Measurements from ENCODE around the gene SEC23A. TPM values are rescaled to one million over a fixed set of nuclear protein-coding genes. Genes with fewer than 3 reads are reported as not detected.

Gene SEC23A
- total RNA-seq, 4 donors from 2014 or later, result 59.4 to 77.9 (median 67.4) TPM

- H3K4me3 ChIP-seq (replicated peaks in 1 of 3), result no peak overlapping the region
- peaks cover 17 to 19% of the 10 kb centered on the region in 2 donors for H3K36me3 ChIP-seq
- no peaks in the 10 kb centered on the region for H3K4me1 ChIP-seq
- no peak for DNase-seq
- WGBS, 2 donors, result 91 to 97% methylated on average over 6 to 8 of the region's 8 CpGs
- intact Hi-C loops (cut with DNase I), result no loop called here
- TF ChIP-seq, protein P1, sequence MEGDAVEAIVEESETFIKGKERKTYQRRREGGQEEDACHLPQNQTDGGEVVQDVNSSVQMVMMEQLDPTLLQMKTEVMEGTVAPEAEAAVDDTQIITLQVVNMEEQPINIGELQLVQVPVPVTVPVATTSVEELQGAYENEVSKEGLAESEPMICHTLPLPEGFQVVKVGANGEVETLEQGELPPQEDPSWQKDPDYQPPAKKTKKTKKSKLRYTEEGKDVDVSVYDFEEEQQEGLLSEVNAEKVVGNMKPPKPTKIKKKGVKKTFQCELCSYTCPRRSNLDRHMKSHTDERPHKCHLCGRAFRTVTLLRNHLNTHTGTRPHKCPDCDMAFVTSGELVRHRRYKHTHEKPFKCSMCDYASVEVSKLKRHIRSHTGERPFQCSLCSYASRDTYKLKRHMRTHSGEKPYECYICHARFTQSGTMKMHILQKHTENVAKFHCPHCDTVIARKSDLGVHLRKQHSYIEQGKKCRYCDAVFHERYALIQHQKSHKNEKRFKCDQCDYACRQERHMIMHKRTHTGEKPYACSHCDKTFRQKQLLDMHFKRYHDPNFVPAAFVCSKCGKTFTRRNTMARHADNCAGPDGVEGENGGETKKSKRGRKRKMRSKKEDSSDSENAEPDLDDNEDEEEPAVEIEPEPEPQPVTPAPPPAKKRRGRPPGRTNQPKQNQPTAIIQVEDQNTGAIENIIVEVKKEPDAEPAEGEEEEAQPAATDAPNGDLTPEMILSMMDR (IDR thresholded peaks at IDR 0.05), result no peak
- no peak for TF ChIP-seq POLR2A (IDR thresholded peaks at IDR 0.05)
- H3K9me3 ChIP-seq, result no peaks in the 10 kb centered on the region
- no peaks in the 10 kb centered on the region for H3K27me3 ChIP-seq
- no peak overlapping the region for H3K27ac ChIP-seq
Measured at GRCh38 chr14:39029789-39030188, 73.2 kb downstream of the SEC23A start.

DNA sequence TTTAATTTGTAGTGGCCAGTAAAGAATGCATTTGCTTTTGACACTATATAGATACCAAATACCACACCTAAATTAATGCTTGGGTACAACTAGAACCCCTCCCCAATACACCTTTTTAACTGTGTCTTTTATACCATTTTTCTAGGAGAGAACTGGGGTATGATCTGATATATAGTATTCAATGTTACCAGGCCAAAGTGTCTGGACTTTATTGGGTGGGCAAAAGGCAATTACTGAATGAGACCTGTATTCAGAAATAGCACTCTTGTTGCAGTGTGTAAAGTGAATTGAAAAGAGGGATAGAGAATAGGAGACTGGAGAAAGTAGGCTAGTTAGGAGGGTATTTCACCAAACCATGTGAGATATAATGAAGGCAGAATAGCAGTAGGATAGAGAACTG is 74.4 kb downstream of the SEC23A start:
- DNase-seq, result no peak
- H3K4me1 ChIP-seq, result no peaks in the 10 kb centered on the region
- H3K9me3 ChIP-seq, result no peaks in the 10 kb centered on the region
- no peaks in the 10 kb centered on the region for H3K27me3 ChIP-seq
- peaks cover 17 to 18% of the 10 kb centered on the region in 2 donors for H3K36me3 ChIP-seq
- TF ChIP-seq, protein P1 (IDR thresholded peaks at IDR 0.05), result no peak
- TF ChIP-seq POLR2A (IDR thresholded peaks at IDR 0.05), result no peak
- intact Hi-C loops (cut with DNase I), result no loop called here
- H3K27ac ChIP-seq, result no peak overlapping the region
- no peak overlapping the region for H3K4me3 ChIP-seq (replicated peaks in 1 of 3)

GRCh38 chr14:39025810-39026627 is 77.0 kb downstream of the SEC23A start:
- Histone ChIP-seq H3K27me3 (no peaks in the 10 kb centered on the region), H3K4me3 (replicated peaks in 1 of 3) (no peak overlapping the region), H3K4me1 (no peaks in the 10 kb centered on the region), H3K9me3 (no peaks in the 10 kb centered on the region), H3K36me3 (peaks cover 9 to 12% of the 10 kb centered on the region in 2 donors), H3K27ac (no peak overlapping the region)
- no peak for TF ChIP-seq POLR2A (IDR thresholded peaks at IDR 0.05)
- TF ChIP-seq, protein P1 (IDR thresholded peaks at IDR 0.05), result no peak
- intact Hi-C loops (cut with DNase I), result no loop called here
- WGBS, 2 donors, result 59 to 65% methylated on average over 3 of the region's 3 CpGs
- DNase-seq, result no peak

- Histone ChIP-seq H3K4me1 (no peaks in the 10 kb centered on the region), H3K27ac (no peak overlapping the region), H3K36me3 (peaks cover 6 to 8% of the 10 kb centered on the region in 2 donors), H3K4me3 (replicated peaks in 1 of 3) (no peak overlapping the region), H3K9me3 (no peaks in the 10 kb centered on the region), H3K27me3 (no peaks in the 10 kb centered on the region)
- WGBS, 2 donors, result 78 to 89% methylated on average over 3 of the region's 3 CpGs
- no peak for DNase-seq
- no peak for TF ChIP-seq POLR2A (IDR thresholded peaks at IDR 0.05)
- TF ChIP-seq, protein P1 (IDR thresholded peaks at IDR 0.05), result no peak
- intact Hi-C loops (cut with DNase I), result no loop called here
Measured at GRCh38 chr14:39025250-39025809, 77.7 kb downstream of the SEC23A start.
